ENCODE results near the gene SYN1.

The SYN1 gene

GRCh38 chrX:47574547-47575301 lies 44.9 kb downstream of the SYN1 start:
- in situ Hi-C loops (cut with MboI; ENCODE audit: low sequenced_read_pairs): no loop called here

GRCh38 chrX:47574076-47574546 lies 45.5 kb downstream of the SYN1 start:
- in situ Hi-C loops (cut with MboI; ENCODE audit: low sequenced_read_pairs): no loop called here

GRCh38 chrX:47573341-47574075 lies 46.1 kb downstream of the SYN1 start:
- in situ Hi-C loops (cut with MboI; ENCODE audit: low sequenced_read_pairs): no loop called here

- in situ Hi-C loops (cut with MboI; ENCODE audit: low sequenced_read_pairs): no loop called here
Measured at GRCh38 chrX:47572773-47573340, 46.8 kb downstream of the SYN1 start.

- in situ Hi-C loops (cut with MboI; ENCODE audit: low sequenced_read_pairs): no loop called here
Measured at GRCh38 chrX:47571896-47572295, 47.8 kb downstream of the SYN1 start.

GRCh38 chrX:47571215-47571614 lies 48.4 kb downstream of the SYN1 start:
- in situ Hi-C loops (cut with MboI; ENCODE audit: low sequenced_read_pairs): no loop called here

GRCh38 chrX:47570794-47571193 lies 48.9 kb downstream of the SYN1 start:
- in situ Hi-C loops (cut with MboI; ENCODE audit: low sequenced_read_pairs): no loop called here

GRCh38 chrX:47568656-47569295 lies 50.9 kb downstream of the SYN1 start:
- in situ Hi-C loops (cut with MboI; ENCODE audit: low sequenced_read_pairs): no loop called here

GRCh38 chrX:47566841-47567240 lies 52.8 kb downstream of the SYN1 start:
- in situ Hi-C loops (cut with MboI; ENCODE audit: low sequenced_read_pairs): no loop called here

GRCh38 chrX:47564438-47565085 lies 55.1 kb downstream of the SYN1 start:
- in situ Hi-C loops (cut with MboI; ENCODE audit: low sequenced_read_pairs): no loop called here

GRCh38 chrX:47563801-47564315 lies 55.8 kb downstream of the SYN1 start:
- in situ Hi-C loops (cut with MboI; ENCODE audit: low sequenced_read_pairs): no loop called here

- in situ Hi-C loops (cut with MboI; ENCODE audit: low sequenced_read_pairs): no loop called here
Measured at GRCh38 chrX:47562615-47563243, 56.9 kb downstream of the SYN1 start.

- in situ Hi-C loops (cut with MboI; ENCODE audit: low sequenced_read_pairs): no loop called here
Measured at GRCh38 chrX:47561659-47562151, 58.0 kb downstream of the SYN1 start.

- in situ Hi-C loops (cut with MboI; ENCODE audit: low sequenced_read_pairs): no loop called here
Measured at GRCh38 chrX:47560934-47561658, 58.6 kb downstream of the SYN1 start, which contains the start of gene ARAF. ARAF (plus strand) TSS chrX:47561205; CDS start chrX:47562968, 1,763 bp downstream.

- in situ Hi-C loops (cut with MboI; ENCODE audit: low sequenced_read_pairs): no loop called here
Measured at GRCh38 chrX:47560179-47560933, 59.3 kb downstream of the SYN1 start.

GRCh38 chrX:47558436-47558835 lies 61.2 kb downstream of the SYN1 start:
- in situ Hi-C loops (cut with MboI; ENCODE audit: low sequenced_read_pairs): no loop called here

- in situ Hi-C loops (cut with MboI; ENCODE audit: low sequenced_read_pairs): no loop called here
Measured at GRCh38 chrX:47556045-47556623, 63.5 kb downstream of the SYN1 start.

GRCh38 chrX:47543496-47543895 lies 76.2 kb downstream of the SYN1 start:
- in situ Hi-C loops (cut with MboI; ENCODE audit: low sequenced_read_pairs): no loop called here
